HEK293 (cell line): Measurements from ENCODE around the gene FOXE3.

ENCODE experiments used
- CTCF ChIA-PET: fragments of 350-600 bp; formaldehyde crosslinking; extraction: SDS; loops from one replicate; lab custom pipeline; 2021; ENCODE audit warnings: antibody characterized with exemption; lab: Yijun Ruan, JAX
- POLR2A ChIA-PET: fragments of 300-600 bp; formaldehyde crosslinking; extraction: SDS; loops from one replicate; lab custom pipeline; 2020; ENCODE audit warnings: antibody characterized with exemption, inconsistent platforms; lab: Yijun Ruan, JAX
- H3K27ac ChIP-seq: fragments of 200-500 bp; sonication (Bioruptor generic); 2 replicates; pipeline ENCODE4 v1.5.1; 2014; ENCODE audit warnings: low read depth, low read length, control low read depth, inconsistent platforms; ENCODE audit errors: extremely low read depth
- H3K36me3 ChIP-seq, 2 experiments: fragments of 200-500 bp in 1 of 2; sonication (Bioruptor generic) in 1 of 2; 1 replicate in 1 of 2; 2 replicates in 1 of 2; pipeline ENCODE4 v1.5.1; 2014 to 2017; ENCODE audit warnings: inconsistent platforms in 2 of 2, low read length in 2 of 2; ENCODE audit not compliant: control insufficient read depth in 2 of 2, insufficient read depth in 1 of 2
- H3K4me1 ChIP-seq: fragments of 200-500 bp; sonication (Bioruptor generic); 2 replicates; pipeline ENCODE4 v1.5.1; 2014; ENCODE audit warnings: mild to moderate bottlenecking, low read length, inconsistent platforms; ENCODE audit not compliant: control insufficient read depth, insufficient read depth
- H3K4me3 ChIP-seq: 2 replicates; pipeline ENCODE4 v1.5.1; 2011; ENCODE audit warnings: low read depth, mild to moderate bottlenecking, control low read depth, low read length, moderate library complexity
- H3K9me3 ChIP-seq: fragments of 200-500 bp; sonication (Bioruptor generic); 2 replicates; pipeline ENCODE4 v1.5.1; 2014; ENCODE audit warnings: low read depth, low read length, inconsistent platforms; ENCODE audit not compliant: control insufficient read depth, insufficient read depth
- BCL11A ChIP-seq: fragments of 450-650 bp; formaldehyde crosslinking; IDR thresholded peaks from 2 replicates; pipeline ENCODE4 v1.5.1; 2016; ENCODE audit warnings: low read depth, missing biosample characterization, missing genetic modification characterization
- OSR2 ChIP-seq: fragments of 450-650 bp; formaldehyde crosslinking; IDR thresholded peaks from 2 replicates; pipeline ENCODE4 v1.5.1; 2016; ENCODE audit warnings: missing biosample characterization, missing genetic modification characterization
- SCRT2 ChIP-seq: fragments of 450-650 bp; formaldehyde crosslinking; IDR thresholded peaks from 2 replicates; pipeline ENCODE4 v1.5.1; 2016; ENCODE audit warnings: missing biosample characterization, missing genetic modification characterization
- SP7 ChIP-seq: fragments of 450-650 bp; formaldehyde crosslinking; IDR thresholded peaks from 2 replicates; pipeline ENCODE4 v1.5.1; 2016; ENCODE audit warnings: missing biosample characterization, missing genetic modification characterization
- ZBTB8A ChIP-seq: fragments of 450-650 bp; formaldehyde crosslinking; IDR thresholded peaks from 2 replicates; pipeline ENCODE4 v1.5.1; 2016; ENCODE audit warnings: missing biosample characterization, missing genetic modification characterization
- ZNF138 ChIP-seq: fragments of 450-650 bp; formaldehyde crosslinking; IDR thresholded peaks from 2 replicates; pipeline ENCODE4 v1.5.1; 2016; ENCODE audit warnings: missing biosample characterization, missing genetic modification characterization, borderline replicate concordance
- ZNF157 ChIP-seq: fragments of 450-650 bp; formaldehyde crosslinking; IDR thresholded peaks from 2 replicates; pipeline ENCODE4 v1.5.1; 2016; ENCODE audit warnings: missing biosample characterization, missing genetic modification characterization
- ZNF16 ChIP-seq: fragments of 450-650 bp; formaldehyde crosslinking; IDR thresholded peaks from 2 replicates; pipeline ENCODE4 v1.5.1; 2016; ENCODE audit warnings: low read depth, missing biosample characterization, missing genetic modification characterization
- ZNF174 ChIP-seq: fragments of 450-650 bp; formaldehyde crosslinking; IDR thresholded peaks from 2 replicates; pipeline ENCODE4 v1.5.0; 2017; ENCODE audit warnings: missing biosample characterization, mild to moderate bottlenecking, missing genetic modification characterization
- ZNF175 ChIP-seq: fragments of 450-650 bp; formaldehyde crosslinking; IDR thresholded peaks from 2 replicates; pipeline ENCODE4 v1.5.1; 2016; ENCODE audit warnings: missing biosample characterization, missing genetic modification characterization
- ZNF23 ChIP-seq: fragments of 450-650 bp; formaldehyde crosslinking; IDR thresholded peaks from 2 replicates; pipeline ENCODE4 v1.5.1; 2016; ENCODE audit warnings: missing biosample characterization, missing genetic modification characterization, borderline replicate concordance
- ZNF248 ChIP-seq: fragments of 450-650 bp; formaldehyde crosslinking; IDR thresholded peaks from 2 replicates; pipeline ENCODE4 v1.5.1; 2017; ENCODE audit warnings: missing biosample characterization, missing genetic modification characterization
- ZNF335 ChIP-seq: fragments of 450-650 bp; formaldehyde crosslinking; conservative IDR thresholded peaks from 2 replicates; pipeline ENCODE4 v1.5.1; 2016; ENCODE audit warnings: missing biosample characterization, missing genetic modification characterization
- ZNF350 ChIP-seq: fragments of 450-650 bp; formaldehyde crosslinking; IDR thresholded peaks from 2 replicates; pipeline ENCODE4 v1.5.0; 2017; ENCODE audit warnings: missing biosample characterization, mild to moderate bottlenecking, missing genetic modification characterization
- ZNF354C ChIP-seq: fragments of 450-650 bp; formaldehyde crosslinking; IDR thresholded peaks from 2 replicates; pipeline ENCODE4 v1.5.1; 2016; ENCODE audit warnings: missing biosample characterization, missing genetic modification characterization, low read depth, borderline replicate concordance
- ZNF394 ChIP-seq: fragments of 450-650 bp; formaldehyde crosslinking; IDR thresholded peaks from 2 replicates; pipeline ENCODE4 v1.5.1; 2016; ENCODE audit warnings: missing biosample characterization, missing genetic modification characterization, mild to moderate bottlenecking, moderate library complexity, borderline replicate concordance
- ZNF600 ChIP-seq: fragments of 450-650 bp; formaldehyde crosslinking; IDR thresholded peaks from 2 replicates; pipeline ENCODE4 v1.5.1; 2016; ENCODE audit warnings: missing biosample characterization, missing genetic modification characterization
- ZNF623 ChIP-seq: fragments of 450-650 bp; formaldehyde crosslinking; IDR thresholded peaks from 2 replicates; pipeline ENCODE4 v1.5.1; 2016; ENCODE audit warnings: missing biosample characterization, missing genetic modification characterization
- ZNF654 ChIP-seq: fragments of 450-650 bp; formaldehyde crosslinking; IDR thresholded peaks from 2 replicates; pipeline ENCODE4 v1.5.1; 2016; ENCODE audit warnings: low read depth, missing biosample characterization, missing genetic modification characterization
- ZNF658 ChIP-seq: fragments of 450-650 bp; formaldehyde crosslinking; IDR thresholded peaks from 2 replicates; pipeline ENCODE4; 2016; ENCODE audit warnings: missing biosample characterization, missing genetic modification characterization
- ZXDB ChIP-seq: fragments of 450-650 bp; formaldehyde crosslinking; IDR thresholded peaks from 2 replicates; pipeline ENCODE4 v1.5.1; 2016; ENCODE audit warnings: missing biosample characterization, missing genetic modification characterization
- TF ChIP-seq, protein P1 (sequence below): fragments of 450-650 bp; formaldehyde crosslinking; conservative IDR thresholded peaks from 2 replicates; pipeline ENCODE4 v1.5.1; 2016; ENCODE audit warnings: low read depth, missing biosample characterization, missing genetic modification characterization
- TF ChIP-seq, protein P2 (sequence below): fragments of 450-650 bp; formaldehyde crosslinking; IDR thresholded peaks from 2 replicates; pipeline ENCODE4 v1.5.1; 2016; ENCODE audit warnings: missing biosample characterization, missing genetic modification characterization
- TF ChIP-seq, protein P3 (sequence below): fragments of 450-650 bp; formaldehyde crosslinking; IDR thresholded peaks from 2 replicates; pipeline ENCODE4 v1.5.1; 2016; ENCODE audit warnings: missing biosample characterization, missing genetic modification characterization

The FOXE3 gene

DNA sequence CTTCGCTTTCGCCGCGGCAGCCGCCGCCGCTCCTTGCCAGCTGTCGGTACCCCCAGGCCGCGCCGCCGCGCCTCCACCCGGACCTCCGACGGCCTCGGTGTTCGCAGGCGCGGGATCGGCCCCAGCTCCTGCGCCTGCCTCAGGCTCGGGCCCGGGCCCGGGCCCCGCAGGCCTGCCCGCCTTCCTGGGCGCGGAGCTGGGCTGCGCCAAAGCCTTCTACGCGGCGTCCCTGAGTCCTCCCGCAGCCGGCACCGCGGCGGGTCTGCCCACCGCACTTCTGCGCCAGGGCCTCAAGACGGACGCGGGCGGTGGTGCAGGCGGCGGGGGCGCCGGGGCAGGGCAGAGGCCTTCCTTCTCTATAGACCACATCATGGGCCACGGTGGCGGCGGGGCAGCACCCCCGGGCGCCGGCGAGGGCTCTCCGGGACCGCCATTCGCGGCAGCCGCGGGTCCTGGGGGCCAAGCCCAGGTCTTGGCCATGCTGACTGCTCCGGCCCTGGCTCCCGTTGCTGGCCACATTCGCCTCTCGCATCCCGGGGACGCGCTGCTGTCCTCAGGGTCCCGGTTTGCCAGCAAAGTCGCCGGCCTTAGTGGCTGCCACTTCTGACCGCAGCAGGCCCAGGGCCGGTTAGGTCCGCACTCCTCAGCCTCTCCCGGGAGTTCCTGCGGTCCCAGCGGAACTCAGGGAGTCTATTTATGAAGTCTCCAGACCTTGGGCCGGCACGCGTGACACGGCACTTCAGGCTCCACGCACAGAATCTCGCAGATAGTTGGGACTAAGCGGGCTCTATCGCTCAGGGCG, 23.1 kb downstream of the FOXE3 start:
- POLR2A ChIA-PET, result no interaction called here
- Histone ChIP-seq H3K36me3 (peaks cover 0 to 20% of the 10 kb centered on the region in 2 experiments; a peak in 1 of 3 replicates), H3K4me1 (no peaks in the 10 kb centered on the region), H3K4me3 (no peak overlapping the region), H3K9me3 (no peaks in the 10 kb centered on the region), H3K27ac (peak overlapping the region; percentile 98; the same call in 1 of the 2 replicates)
- TF ChIP-seq ZBTB8A, result no peak
- TF ChIP-seq ZNF16 (tag by site-specific recombination), result no peak
- no peak for TF ChIP-seq OSR2 (tag by site-specific recombination)
- no peak for TF ChIP-seq ZNF23
- no peak for TF ChIP-seq ZNF654 (tag by site-specific recombination)
- no peak for TF ChIP-seq ZNF335
- TF ChIP-seq ZNF350, result no peak
- TF ChIP-seq ZXDB (tag by site-specific recombination), result no peak
- TF ChIP-seq ZNF600 (tag by site-specific recombination), result no peak
- TF ChIP-seq ZNF394, result no peak
- TF ChIP-seq ZNF623 (tag by site-specific recombination), result no peak
- CTCF ChIA-PET, result interaction anchor here (0.7 to 9.7 kb wide), 6 partner anchors 10 to 288 kb away, joined by 3 to 120 read pairs (median 6); no protein-coding TSS in a partner anchor

DNA sequence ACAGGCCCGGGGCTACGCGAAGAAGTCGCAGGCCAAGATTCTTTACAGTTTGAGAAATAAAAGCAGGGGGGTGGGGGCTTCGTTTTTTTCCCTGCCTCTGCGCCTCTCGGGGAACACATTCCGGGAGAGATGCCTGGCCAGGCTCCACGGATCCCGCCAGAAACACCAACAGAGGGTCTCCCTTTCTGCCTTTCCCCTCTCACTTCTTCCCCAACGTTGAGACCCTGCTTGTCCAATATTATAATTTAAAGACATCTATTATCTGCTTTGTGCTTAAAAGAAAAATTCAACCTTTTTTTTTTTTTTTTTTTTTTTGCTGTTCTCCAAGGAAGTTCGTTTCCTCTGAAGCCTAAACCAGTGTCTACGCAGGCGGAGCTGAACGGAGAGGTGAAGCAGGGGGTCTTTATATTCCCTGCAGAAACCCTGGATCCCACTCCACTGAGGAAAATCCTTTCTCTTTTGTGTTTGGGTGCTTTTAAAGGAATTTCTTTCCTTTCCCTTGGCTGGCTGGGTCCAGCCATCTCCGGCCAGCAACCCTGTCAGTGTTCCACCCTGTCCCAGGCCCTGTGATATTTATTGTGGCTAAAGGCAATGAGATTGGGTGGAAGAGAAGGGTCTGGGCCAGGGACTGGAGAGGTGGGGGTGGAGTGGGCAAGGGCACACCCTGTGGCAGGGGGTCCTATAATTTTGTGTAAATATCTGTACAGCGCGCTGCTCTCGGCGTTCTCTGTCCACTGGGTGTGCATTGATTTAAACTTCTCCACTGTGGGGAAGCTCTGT, 23.9 kb downstream of the FOXE3 start:
- no peaks in the 10 kb centered on the region for H3K4me1 ChIP-seq
- H3K27ac ChIP-seq, result no peak overlapping the region
- no peaks in the 10 kb centered on the region for H3K9me3 ChIP-seq
- TF ChIP-seq ZNF354C (tag by site-specific recombination) (no peak), ZNF175 (tag by site-specific recombination) (no peak), SCRT2 (tag by site-specific recombination) (no peak), ZNF138 (tag by site-specific recombination) (no peak), ZNF157 (no peak), SP7 (tag by site-specific recombination) (no peak), BCL11A (tag by site-specific recombination) (no peak), ZNF174 (tag by site-specific recombination) (no peak), ZNF248 (tag by site-specific recombination) (no peak), ZNF658 (tag by site-specific recombination) (no peak)
- TF ChIP-seq, protein P1, sequence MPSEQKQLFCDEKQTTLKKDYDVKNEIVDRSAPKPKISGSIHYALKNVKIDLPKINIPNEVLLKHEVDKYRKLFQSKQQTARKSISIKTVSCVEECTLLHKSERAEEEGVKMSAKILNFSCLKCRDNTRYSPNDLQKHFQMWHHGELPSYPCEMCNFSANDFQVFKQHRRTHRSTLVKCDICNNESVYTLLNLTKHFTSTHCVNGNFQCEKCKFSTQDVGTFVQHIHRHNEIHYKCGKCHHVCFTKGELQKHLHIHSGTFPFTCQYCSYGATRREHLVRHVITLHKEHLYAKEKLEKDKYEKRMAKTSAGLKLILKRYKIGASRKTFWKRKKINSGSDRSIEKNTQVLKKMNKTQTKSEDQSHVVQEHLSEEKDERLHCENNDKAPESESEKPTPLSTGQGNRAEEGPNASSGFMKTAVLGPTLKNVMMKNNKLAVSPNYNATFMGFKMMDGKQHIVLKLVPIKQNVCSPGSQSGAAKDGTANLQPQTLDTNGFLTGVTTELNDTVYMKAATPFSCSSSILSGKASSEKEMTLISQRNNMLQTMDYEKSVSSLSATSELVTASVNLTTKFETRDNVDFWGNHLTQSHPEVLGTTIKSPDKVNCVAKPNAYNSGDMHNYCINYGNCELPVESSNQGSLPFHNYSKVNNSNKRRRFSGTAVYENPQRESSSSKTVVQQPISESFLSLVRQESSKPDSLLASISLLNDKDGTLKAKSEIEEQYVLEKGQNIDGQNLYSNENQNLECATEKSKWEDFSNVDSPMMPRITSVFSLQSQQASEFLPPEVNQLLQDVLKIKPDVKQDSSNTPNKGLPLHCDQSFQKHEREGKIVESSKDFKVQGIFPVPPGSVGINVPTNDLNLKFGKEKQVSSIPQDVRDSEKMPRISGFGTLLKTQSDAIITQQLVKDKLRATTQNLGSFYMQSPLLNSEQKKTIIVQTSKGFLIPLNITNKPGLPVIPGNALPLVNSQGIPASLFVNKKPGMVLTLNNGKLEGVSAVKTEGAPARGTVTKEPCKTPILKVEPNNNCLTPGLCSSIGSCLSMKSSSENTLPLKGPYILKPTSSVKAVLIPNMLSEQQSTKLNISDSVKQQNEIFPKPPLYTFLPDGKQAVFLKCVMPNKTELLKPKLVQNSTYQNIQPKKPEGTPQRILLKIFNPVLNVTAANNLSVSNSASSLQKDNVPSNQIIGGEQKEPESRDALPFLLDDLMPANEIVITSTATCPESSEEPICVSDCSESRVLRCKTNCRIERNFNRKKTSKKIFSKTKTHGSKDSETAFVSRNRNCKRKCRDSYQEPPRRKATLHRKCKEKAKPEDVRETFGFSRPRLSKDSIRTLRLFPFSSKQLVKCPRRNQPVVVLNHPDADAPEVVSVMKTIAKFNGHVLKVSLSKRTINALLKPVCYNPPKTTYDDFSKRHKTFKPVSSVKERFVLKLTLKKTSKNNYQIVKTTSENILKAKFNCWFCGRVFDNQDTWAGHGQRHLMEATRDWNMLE (tag by site-specific recombination), result no peak
- TF ChIP-seq, protein P2, sequence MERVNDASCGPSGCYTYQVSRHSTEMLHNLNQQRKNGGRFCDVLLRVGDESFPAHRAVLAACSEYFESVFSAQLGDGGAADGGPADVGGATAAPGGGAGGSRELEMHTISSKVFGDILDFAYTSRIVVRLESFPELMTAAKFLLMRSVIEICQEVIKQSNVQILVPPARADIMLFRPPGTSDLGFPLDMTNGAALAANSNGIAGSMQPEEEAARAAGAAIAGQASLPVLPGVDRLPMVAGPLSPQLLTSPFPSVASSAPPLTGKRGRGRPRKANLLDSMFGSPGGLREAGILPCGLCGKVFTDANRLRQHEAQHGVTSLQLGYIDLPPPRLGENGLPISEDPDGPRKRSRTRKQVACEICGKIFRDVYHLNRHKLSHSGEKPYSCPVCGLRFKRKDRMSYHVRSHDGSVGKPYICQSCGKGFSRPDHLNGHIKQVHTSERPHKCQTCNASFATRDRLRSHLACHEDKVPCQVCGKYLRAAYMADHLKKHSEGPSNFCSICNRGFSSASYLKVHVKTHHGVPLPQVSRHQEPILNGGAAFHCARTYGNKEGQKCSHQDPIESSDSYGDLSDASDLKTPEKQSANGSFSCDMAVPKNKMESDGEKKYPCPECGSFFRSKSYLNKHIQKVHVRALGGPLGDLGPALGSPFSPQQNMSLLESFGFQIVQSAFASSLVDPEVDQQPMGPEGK (tag by site-specific recombination), result no peak
- TF ChIP-seq, protein P3, sequence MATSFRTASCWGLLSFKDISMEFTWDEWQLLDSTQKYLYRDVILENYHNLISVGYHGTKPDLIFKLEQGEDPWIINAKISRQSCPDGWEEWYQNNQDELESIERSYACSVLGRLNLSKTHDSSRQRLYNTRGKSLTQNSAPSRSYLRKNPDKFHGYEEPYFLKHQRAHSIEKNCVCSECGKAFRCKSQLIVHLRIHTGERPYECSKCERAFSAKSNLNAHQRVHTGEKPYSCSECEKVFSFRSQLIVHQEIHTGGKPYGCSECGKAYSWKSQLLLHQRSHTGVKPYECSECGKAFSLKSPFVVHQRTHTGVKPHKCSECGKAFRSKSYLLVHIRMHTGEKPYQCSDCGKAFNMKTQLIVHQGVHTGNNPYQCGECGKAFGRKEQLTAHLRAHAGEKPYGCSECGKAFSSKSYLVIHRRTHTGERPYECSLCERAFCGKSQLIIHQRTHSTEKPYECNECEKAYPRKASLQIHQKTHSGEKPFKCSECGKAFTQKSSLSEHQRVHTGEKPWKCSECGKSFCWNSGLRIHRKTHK (tag by site-specific recombination), result no peak
- POLR2A ChIA-PET, result interaction anchor here (0.8 kb wide), 1 partner anchor 107 kb away, joined by 3 read pairs; the partner anchor contains the start of gene CMPK1
- H3K36me3 ChIP-seq, result peaks cover 0 to 12% of the 10 kb centered on the region in 2 experiments; a peak in 1 of 3 replicates
- CTCF ChIA-PET, result interaction anchor here (0.7 to 2.3 kb wide), 8 partner anchors 8 to 286 kb away, joined by 3 to 8 read pairs (median 4); no protein-coding TSS in a partner anchor
- no peak overlapping the region for H3K4me3 ChIP-seq
